Mammary epithelial cell (primary cell): ENCODE measurements around the gene NOXA1.

Experiments
- CTCF ChIP-seq, 2 donors: IDR thresholded peaks in 1 of 2; conservative IDR thresholded peaks in 1 of 2; 2 replicates each; pipeline ENCODE4 v1.5.1; 2011 to 2012; ENCODE audit warnings: inconsistent platforms in 2 of 2, low read length in 2 of 2, mild to moderate bottlenecking in 2 of 2, control low read depth in 1 of 2, low read depth in 1 of 2; ENCODE audit not compliant: insufficient read depth in 1 of 2; ENCODE audit errors: extremely low read depth in 1 of 2
- EZH2 ChIP-seq: IDR thresholded peaks from 2 replicates; pipeline ENCODE4 v1.6.1; 2012; ENCODE audit warnings: low read length, inconsistent platforms, borderline replicate concordance

GRCh38 chr9:137389428-137389746 lies 33.8 kb upstream of the NOXA1 start:
- no peak for TF ChIP-seq CTCF (conservative IDR thresholded peaks at IDR 0.05 in 1 of 2, IDR thresholded peaks at IDR 0.05 in 1 of 2; ENCODE audit: extremely low read depth in 1 of 2, insufficient read depth in 1 of 2, low read depth in 1 of 2, low read length in 2 of 2)
- TF ChIP-seq EZH2, result no peak
